Activated T-cell treated with anti-CD3 and anti-CD28 coated beads, Interleukin-2, amount 50 U/mL, for 1 hour (primary cell): Measurements from ENCODE around the gene ZNF487.
"Not testable (repeated sequence)": the region's sequence is repeated elsewhere in the genome, so short reads cannot be mapped to it uniquely, and the experiment has no call there.

Experiments used
- DNase-seq: peaks from one replicate; pipeline ENCODE4 v3.0.0-alpha.2; 2020

ZNF487 gene

GRCh38 chr10:43440463-43441134 is 3.7 kb downstream of the ZNF487 start:
- no peak for DNase-seq

GRCh38 chr10:43444323-43444722 is 7.4 kb downstream of the ZNF487 start:
- DNase-seq, result no peak

GRCh38 chr10:43444897-43445466 is 8.1 kb downstream of the ZNF487 start:
- DNase-seq, result no peak

- DNase-seq, result not testable (repeated sequence)
Observed at GRCh38 chr10:43446219-43447017, 9.5 kb downstream of the ZNF487 start.

- DNase-seq, result no peak
Observed at GRCh38 chr10:43448742-43449141, 11.8 kb downstream of the ZNF487 start.

- no peak for DNase-seq
Observed at GRCh38 chr10:43452356-43452914, 15.5 kb downstream of the ZNF487 start.

- no peak for DNase-seq
Observed at GRCh38 chr10:43453266-43453831, 16.4 kb downstream of the ZNF487 start.

- not testable (repeated sequence) for DNase-seq
Observed at GRCh38 chr10:43454025-43454424, 17.1 kb downstream of the ZNF487 start.

- not testable (repeated sequence) for DNase-seq
Observed at GRCh38 chr10:43456561-43456960, 19.6 kb downstream of the ZNF487 start.

- DNase-seq, result no peak
Observed at GRCh38 chr10:43458227-43458626, 21.3 kb downstream of the ZNF487 start.

- DNase-seq, result no peak
Observed at GRCh38 chr10:43461950-43462349, 25.0 kb downstream of the ZNF487 start.

- not testable (repeated sequence) for DNase-seq
Observed at GRCh38 chr10:43465086-43465735, 28.3 kb downstream of the ZNF487 start.

- not testable (repeated sequence) for DNase-seq
Observed at GRCh38 chr10:43465736-43466120, 28.8 kb downstream of the ZNF487 start.

- DNase-seq, result no peak
Observed at GRCh38 chr10:43471146-43471545, 34.2 kb downstream of the ZNF487 start.

GRCh38 chr10:43471935-43472720 is 35.2 kb downstream of the ZNF487 start:
- no peak for DNase-seq

GRCh38 chr10:43479275-43479674 is 42.4 kb downstream of the ZNF487 start:
- DNase-seq, result no peak

- no peak for DNase-seq
Observed at GRCh38 chr10:43482319-43483078, 45.6 kb downstream of the ZNF487 start.

GRCh38 chr10:43491855-43492254 is 54.9 kb downstream of the ZNF487 start:
- no peak for DNase-seq

- no peak for DNase-seq
Observed at GRCh38 chr10:43502931-43503330, 66.0 kb downstream of the ZNF487 start.

GRCh38 chr10:43524434-43525247 is 87.7 kb downstream of the ZNF487 start:
- DNase-seq, result no peak
